NCI-H748 (cell line): ENCODE results near the gene REXO2.

ENCODE experiments used
- DNase-seq: peaks from one replicate; lab custom pipeline; 2025; ENCODE audit not compliant: unreplicated experiment; lab: John Stamatoyannopoulos, UW

Gene REXO2

GRCh38 chr11:114439229-114440120 is at the start of gene REXO2:
Gene REXO2 (plus strand): TSS chr11:114439467. CDS start chr11:114439529, 62 bp downstream.
- DNase-seq, result peak; percentile 92

GRCh38 chr11:114392735-114393667 is 46.3 kb upstream of the REXO2 start:
- no peak for DNase-seq

GRCh38 chr11:114395736-114396135 is 43.5 kb upstream of the REXO2 start:
- DNase-seq, result peak; percentile 10

- DNase-seq, result no peak
Measured at GRCh38 chr11:114396916-114397315, 42.4 kb upstream of the REXO2 start.

- no peak for DNase-seq
Measured at GRCh38 chr11:114397349-114397982, 41.8 kb upstream of the REXO2 start.

- no peak for DNase-seq
Measured at GRCh38 chr11:114398303-114398920, 40.9 kb upstream of the REXO2 start.

GRCh38 chr11:114399490-114400215 is 39.6 kb upstream of the REXO2 start:
- peak; percentile 84 for DNase-seq

- DNase-seq, result peak; percentile 95
Measured at GRCh38 chr11:114400216-114400914, 38.9 kb upstream of the REXO2 start, which contains the start of the genes C11orf71 and RBM7. Gene C11orf71 (minus strand): TSS chr11:114400511. CDS start chr11:114400331, 180 bp downstream. Gene RBM7 (plus strand): TSS chr11:114400666. CDS start chr11:114400672, 6 bp downstream.

GRCh38 chr11:114400915-114401223 is 38.4 kb upstream of the REXO2 start:
- DNase-seq, result no peak

GRCh38 chr11:114401311-114401710 is 38.0 kb upstream of the REXO2 start:
- peak; percentile 3 for DNase-seq

GRCh38 chr11:114412946-114413345 is 26.3 kb upstream of the REXO2 start:
- DNase-seq, result no peak

GRCh38 chr11:114413958-114414357 is 25.3 kb upstream of the REXO2 start:
- DNase-seq, result no peak

GRCh38 chr11:114416441-114416961 is 22.8 kb upstream of the REXO2 start:
- DNase-seq, result no peak

GRCh38 chr11:114426280-114426679 is 13.0 kb upstream of the REXO2 start:
- no peak for DNase-seq

- no peak for DNase-seq
Measured at GRCh38 chr11:114430290-114430689, 9.0 kb upstream of the REXO2 start.

GRCh38 chr11:114432893-114433292 is 6.4 kb upstream of the REXO2 start:
- no peak for DNase-seq

GRCh38 chr11:114433376-114433775 is 5.9 kb upstream of the REXO2 start:
- DNase-seq, result no peak

- DNase-seq, result no peak
Measured at GRCh38 chr11:114438303-114438702, 964 bp upstream of the REXO2 start.
